SK-N-SH treated with all-trans-retinoic acid at 6 μM for 48 hours (cell line): ENCODE results near the gene KCNT1.

Experiments used
- BACH2 ChIP-seq: fragments of 250-450 bp; sonication (Bioruptor Pico); IDR thresholded peaks from 2 replicates; pipeline ENCODE4 v1.9.0; 2021; ENCODE audit warnings: mild to moderate bottlenecking, borderline replicate concordance
- CSDC2 ChIP-seq: fragments of 250-450 bp; sonication (Bioruptor Pico); IDR thresholded peaks from 2 replicates; pipeline ENCODE4 v1.5.0; 2020; ENCODE audit warnings: mild to moderate bottlenecking, moderate library complexity
- ZNF8 ChIP-seq: fragments of 450-650 bp; formaldehyde crosslinking; IDR thresholded peaks from 2 replicates; pipeline ENCODE4 v1.5.0; 2020; ENCODE audit warnings: mild to moderate bottlenecking, moderate library complexity
- TF ChIP-seq, protein P1 (sequence below): fragments of 250-450 bp; sonication (Bioruptor Pico); IDR thresholded peaks from 2 replicates; pipeline ENCODE4 v1.5.0; 2020; ENCODE audit warnings: mild to moderate bottlenecking, moderate library complexity

DNA sequence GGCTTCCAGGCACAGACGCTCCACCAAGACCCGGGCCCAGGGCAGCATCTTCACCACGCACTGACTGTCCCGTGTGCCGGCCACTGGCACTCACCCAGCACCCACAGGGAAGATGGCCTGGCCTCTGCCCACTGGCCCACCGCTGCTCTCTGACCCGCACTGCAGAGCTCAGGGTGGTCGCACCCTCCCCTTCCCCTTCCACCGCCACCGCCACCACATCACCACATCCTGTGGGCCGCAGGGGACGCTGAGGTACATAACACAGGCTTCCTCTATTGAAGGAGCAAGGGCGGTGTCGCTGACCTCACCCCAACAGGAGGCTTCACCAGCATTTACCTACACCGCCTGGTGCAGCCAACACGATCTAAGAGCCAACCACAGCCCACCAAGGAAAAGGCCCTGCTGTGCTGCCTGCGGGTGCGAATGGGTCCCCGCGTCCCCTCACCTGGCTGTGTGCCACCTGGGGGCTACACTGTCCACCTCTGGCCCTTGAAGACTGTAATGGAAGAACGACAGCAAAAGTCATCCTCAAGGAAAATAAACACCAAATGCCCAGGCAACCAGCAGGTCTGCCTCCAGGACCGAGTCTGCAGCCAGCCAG, 103.5 kb downstream of the KCNT1 start:
- TF ChIP-seq CSDC2 (CRISPR knock-in tag) (no peak), ZNF8 (CRISPR knock-in tag) (no peak), BACH2 (CRISPR knock-in tag) (no peak)
- TF ChIP-seq, protein P1, sequence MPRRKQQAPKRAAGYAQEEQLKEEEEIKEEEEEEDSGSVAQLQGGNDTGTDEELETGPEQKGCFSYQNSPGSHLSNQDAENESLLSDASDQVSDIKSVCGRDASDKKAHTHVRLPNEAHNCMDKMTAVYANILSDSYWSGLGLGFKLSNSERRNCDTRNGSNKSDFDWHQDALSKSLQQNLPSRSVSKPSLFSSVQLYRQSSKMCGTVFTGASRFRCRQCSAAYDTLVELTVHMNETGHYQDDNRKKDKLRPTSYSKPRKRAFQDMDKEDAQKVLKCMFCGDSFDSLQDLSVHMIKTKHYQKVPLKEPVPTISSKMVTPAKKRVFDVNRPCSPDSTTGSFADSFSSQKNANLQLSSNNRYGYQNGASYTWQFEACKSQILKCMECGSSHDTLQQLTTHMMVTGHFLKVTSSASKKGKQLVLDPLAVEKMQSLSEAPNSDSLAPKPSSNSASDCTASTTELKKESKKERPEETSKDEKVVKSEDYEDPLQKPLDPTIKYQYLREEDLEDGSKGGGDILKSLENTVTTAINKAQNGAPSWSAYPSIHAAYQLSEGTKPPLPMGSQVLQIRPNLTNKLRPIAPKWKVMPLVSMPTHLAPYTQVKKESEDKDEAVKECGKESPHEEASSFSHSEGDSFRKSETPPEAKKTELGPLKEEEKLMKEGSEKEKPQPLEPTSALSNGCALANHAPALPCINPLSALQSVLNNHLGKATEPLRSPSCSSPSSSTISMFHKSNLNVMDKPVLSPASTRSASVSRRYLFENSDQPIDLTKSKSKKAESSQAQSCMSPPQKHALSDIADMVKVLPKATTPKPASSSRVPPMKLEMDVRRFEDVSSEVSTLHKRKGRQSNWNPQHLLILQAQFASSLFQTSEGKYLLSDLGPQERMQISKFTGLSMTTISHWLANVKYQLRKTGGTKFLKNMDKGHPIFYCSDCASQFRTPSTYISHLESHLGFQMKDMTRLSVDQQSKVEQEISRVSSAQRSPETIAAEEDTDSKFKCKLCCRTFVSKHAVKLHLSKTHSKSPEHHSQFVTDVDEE (CRISPR knock-in tag) = no peak
